NCI-H1694 (cell line): ENCODE results near the gene NKX2-1.
"Not testable (repeated sequence)": the region's sequence is repeated elsewhere in the genome, so short reads cannot be mapped to it uniquely, and the experiment has no call there.

ENCODE experiments used
- DNase-seq: peaks from one replicate; lab custom pipeline; 2025; lab: John Stamatoyannopoulos, UW

The NKX2-1 gene

DNA sequence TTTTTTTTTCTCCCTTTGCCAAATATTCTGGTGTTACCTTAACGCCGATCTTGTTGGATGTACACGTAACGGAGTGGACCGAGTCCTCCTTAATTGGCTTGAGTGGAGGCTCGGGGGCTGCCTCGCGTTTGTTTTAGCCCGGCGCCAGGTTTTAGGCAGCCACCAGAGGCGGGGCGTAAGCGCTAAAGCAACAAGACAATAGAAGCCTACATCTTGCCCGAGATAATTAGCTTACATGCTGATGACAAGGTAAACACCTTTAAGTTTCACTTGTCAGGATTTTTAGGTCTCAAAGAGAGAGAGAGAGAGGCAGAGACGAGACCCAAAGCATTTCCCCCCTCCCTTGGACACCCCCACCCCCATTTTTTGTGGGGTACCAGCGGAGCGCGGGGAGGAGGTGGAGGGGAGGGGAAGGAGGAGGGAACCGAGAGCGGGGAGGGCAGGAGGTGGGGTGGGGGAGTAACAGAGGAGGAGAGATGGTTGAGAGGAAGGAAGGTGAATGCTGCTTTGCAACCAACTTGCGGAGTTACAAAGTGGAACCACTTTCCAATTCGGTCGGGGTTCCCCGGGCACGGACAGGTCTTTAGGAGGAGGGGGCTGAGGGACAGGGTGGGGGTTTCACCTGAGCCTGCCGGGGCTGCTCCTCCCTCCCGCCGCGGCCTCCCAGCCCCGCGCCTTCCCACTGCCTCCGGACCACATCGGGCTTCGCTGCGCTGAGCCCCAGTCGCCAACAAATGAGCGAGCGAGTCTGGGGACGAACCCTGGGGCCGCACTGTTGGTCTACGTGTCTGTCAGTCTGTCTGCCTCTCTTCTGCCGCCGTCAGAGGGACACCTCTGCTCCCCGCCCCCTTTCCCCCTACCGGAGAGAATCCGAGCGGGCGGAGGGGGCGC, at the start of gene NKX2-1:
NKX2-1 (minus strand) TSS at position 802 of the 891 bp plus-strand sequence; CDS start at position 699, 103 bp downstream.
- DNase-seq, result peak; percentile 27

DNA sequence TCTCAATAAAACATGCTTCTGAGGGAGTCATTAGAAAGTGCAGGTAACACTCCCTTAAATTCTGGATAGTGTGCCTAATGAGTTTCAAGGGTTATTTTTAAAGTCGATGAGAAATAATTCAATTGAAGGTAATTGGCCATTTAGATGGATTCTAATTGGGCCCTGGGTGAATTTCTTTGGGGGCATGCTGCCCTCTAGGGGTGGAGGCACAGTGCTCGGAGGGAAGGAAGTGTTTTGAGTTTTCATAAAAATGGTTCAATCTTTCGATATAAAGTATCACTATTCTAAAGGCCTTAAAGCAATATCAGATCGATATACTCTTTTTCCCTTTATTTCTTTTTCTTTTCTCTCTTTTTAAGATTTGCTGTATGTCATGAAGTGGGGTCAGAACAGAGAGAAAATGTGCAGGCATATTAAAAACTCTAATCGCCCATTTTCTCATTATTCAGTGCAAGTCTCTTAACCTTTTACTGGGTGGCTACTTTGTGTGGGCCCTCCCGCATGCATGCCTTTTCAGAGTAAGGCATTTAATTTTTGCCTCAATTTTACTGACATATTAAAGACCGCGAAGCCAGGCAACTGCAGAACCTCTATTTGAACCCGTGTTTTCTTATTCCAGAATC, 36.9 kb upstream of the NKX2-1 start:
- peak; percentile 49 for DNase-seq

DNA sequence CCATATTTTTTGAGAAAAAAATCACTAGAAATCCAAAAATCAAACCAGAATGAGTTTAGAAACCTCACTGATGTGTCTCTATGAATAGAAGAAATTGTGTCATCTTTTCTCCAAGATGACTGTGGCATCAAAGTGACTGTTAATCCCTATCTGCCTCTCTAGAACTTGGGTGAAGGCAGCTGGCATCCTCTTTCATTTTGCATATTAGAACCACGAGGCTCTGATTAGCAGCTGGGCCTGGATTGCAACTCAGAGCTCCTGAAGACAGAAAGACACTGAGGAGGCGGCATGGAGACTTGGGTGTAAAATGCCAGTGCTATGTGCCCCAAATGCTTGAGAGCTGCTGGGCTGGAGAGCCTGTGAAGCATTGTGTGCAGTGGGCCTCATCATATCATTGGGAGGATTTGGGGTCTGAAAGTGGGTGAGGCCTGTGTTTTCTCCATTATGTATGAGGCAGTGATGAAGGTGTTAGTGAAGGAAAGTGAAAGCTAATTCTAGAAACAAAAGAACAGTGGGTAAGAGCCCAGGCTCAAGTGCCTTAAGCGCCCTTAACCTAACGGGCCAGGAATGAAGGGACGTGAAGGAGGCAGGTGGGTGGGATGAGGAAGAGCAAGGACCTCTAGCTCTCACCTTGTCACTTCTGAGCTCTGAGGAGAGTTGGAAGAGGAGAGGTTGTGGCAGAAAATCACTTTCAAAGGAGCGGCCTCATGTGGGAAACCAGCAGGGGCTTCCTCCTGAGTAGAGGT, 36.1 kb upstream of the NKX2-1 start:
- DNase-seq, result no peak

DNA sequence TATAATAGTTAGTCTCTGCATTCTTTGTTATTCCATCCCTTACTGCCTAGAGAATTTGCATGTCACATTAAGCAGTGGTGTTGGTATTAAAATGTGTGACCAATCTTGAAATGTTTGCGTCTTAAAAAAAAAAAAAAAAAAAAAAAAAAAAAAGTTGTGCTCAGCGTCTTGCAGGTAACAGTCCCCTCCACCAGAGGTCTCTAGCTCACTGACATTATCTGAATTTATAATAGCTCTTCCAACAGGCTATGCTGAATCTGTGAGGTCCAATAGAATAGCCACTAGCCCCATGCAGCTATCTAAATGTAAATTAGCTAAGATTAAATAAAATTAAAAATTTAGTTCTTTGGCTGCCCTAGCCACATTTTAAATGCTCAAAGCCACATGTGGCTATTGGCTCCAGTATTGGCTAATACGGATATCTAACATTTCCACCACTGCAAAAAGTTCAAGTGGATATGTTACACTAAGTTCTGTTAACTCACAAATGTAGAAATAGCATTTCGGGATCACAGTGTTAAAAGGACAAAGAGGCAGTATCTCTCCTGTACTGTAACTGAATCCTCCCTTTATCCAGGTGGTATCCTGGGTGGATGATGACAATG, 33.7 kb upstream of the NKX2-1 start:
- DNase-seq, result peak; percentile 8

DNA sequence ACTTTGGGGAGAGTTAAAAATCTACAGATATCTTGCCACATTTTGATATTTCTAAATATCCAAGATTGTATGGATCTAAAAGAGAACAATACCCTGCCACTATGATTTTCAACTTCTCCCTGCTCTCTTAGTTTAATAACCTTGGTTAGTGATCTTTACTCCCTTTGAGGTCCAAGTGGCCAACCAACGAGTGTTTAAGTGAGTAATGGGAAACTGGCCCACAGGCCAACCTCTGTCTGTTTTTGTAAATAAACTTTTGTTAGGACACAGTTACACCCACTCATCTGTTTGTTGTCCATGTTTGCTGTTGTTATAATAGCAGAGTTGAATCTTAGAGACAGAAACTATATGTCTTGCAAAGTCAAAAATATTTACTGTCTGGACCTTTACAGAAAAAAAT, 30.9 kb upstream of the NKX2-1 start:
- DNase-seq, result no peak

DNA sequence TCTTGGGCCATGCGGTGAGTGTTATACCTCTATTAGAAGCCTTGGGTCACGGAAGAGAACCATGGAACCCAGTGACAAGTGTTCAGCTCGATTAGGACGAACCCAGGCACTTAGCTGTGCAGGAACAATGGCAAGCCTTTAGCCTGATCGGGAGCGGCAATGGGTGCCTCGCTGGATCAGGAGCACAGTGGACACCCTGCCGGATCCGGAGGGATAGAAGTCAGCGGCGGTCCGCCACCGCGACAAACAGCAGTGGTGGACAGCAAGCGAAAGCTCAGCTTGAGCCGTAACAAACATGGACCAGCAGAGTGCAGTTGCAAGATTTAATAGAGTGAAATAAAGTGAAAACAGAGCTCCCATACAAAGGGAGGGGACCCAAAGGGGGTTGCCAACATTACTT, 24.2 kb upstream of the NKX2-1 start:
- DNase-seq, result not testable (repeated sequence)

DNA sequence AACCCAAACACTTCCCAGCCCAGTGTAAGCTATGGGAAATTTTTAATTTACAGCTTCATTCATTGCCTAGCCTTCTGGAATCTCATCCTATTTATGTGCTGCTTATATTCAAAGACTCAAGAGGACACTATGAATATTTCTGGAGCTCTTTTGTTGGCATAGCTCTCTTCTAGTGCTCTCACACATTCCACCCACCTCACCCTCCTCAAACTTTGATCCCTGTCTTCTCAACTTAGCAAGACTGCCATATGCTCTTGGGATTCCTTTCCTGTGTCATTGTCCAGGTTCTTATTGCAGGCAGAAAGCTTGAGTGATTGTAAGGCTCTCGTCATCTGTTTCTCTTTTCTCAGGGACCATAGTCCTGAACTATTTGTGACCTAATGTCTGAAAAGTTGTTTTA, 18.0 kb upstream of the NKX2-1 start:
- no peak for DNase-seq

DNA sequence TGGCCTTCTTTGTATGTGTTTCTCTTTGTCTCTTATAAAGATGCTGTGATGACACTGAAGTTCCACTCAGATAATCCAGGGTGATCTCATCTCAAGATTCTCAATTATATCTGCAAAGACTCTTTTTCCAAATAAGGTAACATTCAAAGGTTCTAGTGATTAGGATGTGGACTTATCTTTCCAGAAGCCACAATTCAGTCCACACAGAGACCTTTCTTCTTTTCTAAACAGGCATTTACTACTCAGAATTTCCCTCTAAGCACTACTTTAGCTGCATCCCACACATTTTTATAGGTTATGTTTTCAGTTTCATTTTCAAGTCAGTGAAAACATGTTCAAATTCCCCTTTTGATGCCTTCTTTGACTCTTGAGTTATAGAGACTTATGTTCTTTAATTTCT, 9.0 kb upstream of the NKX2-1 start:
- DNase-seq, result no peak

DNA sequence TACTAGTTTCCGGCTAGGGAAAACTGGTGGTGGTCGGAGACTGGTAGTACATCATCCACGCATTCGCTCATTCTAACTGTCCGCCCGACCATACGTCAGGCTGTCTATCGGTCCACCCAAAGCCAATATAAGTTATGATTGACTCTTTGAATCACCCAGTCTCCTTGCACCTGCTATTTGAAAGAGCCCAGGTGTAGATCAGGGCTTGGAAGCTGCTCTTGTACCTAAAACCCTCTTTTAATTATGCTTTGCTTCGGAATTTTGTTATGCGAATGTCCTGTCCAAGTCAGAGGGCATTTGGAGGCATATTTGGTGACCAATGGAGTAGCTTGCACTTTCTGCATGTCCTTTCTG, 5.7 kb upstream of the NKX2-1 start:
- DNase-seq, result no peak

DNA sequence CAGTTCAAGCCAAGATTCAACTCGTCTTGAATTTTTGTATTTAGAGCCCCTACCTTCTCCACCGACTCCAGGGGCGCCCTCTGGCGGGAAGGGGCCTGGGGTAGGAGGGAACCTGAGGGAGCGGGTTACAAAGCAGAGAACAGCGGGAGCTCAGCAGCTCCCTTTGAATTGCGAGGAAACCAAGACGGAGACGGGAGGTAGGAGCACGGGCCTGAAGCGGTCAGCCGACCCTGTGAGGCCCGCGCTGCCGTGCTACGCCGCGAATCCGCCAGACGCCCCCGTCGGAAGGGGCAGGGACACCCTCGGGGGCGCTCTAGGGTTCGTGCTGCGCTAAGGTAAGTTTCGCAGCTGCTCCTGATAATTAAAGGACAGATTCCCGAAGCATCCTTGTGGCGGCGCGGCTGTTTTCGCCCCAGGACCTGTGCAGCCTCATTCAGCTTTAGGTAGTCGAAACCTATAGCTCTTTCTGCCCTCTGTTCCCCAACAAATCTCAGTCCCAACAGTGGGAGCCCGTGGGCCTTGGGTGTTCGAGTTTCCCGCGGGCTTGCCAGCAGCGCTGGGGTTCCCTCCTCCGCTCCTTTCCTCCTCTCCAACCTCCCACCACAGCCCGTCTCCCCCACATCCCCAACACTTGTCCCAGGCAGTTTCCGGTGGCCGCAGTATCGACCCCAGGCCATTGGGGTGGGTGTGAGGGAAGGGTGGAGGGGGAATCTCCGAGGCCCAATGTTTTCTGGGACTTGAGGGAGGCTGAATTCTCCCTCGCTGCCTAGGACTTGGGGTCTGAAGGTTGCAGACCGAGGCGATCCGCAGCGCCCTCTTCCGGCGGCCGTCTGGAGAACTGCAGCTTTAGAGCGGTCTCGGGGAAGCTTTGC, 5.1 kb upstream of the NKX2-1 start:
- DNase-seq, result peak; percentile 79

DNA sequence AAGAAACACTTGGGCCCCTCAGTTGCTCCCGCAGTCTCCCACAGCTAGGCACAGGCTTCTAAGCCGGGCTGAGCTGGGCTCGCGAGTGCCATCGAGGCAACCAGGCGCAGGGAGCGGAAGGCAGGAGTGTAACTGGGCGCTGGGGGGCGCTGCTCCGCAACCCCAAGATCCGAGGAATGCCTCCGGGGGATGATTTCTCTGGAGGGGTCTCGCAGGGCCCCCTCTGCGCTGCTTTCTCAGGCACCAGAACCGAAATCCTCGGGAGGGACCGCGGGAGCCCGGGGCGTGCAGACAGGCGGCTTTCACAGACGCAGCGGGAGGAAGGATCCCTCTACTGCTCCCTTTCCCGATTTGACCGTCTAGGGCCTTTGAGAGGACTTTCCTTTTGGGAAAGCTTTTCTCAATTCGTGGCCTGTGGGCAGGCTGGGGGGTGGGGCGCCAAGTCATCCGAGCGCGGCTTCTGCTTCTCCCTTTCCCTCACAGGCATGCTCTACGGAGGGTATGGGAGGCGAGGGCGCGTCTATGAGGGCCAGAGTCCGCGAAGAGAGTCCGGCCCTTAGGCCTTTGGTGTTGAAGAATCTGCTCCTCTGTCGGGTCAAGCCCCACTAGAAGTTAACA, 4.3 kb upstream of the NKX2-1 start:
- DNase-seq, result no peak

DNA sequence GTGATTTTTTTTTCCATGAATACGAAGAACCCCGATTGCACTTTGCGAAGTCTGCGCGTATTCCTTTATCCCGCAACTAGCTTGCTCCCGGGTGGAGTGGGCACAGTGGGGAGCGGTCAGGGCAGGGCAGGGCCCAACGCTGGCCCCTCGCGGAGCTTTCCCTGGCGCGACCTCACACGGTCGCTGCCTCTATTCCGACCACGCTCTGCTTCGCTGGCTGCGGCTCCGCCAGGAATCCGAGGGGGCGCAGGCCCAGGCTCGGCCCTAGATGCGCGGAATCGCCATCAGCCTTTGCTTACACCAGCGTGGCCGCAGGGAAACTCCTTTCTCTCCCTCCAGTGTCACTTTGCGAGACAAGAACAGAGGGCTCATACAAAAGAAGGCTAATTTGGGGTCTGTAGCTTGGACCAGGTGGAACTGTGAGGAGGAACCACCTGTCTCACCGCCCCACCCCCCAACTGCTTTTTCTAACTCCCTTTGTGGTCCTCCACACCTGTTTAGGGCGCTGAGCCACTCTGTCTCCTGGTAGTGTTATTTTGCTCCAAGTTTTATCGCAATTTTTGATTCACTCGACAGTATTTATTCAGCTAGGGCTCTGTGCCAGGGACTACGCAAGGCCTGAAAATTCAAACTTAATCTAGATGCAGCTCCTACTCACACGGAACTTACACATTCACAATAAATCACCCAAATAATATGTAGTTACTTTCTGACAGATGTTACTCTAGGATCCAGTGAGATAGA, 3.1 kb upstream of the NKX2-1 start:
- no peak for DNase-seq

DNA sequence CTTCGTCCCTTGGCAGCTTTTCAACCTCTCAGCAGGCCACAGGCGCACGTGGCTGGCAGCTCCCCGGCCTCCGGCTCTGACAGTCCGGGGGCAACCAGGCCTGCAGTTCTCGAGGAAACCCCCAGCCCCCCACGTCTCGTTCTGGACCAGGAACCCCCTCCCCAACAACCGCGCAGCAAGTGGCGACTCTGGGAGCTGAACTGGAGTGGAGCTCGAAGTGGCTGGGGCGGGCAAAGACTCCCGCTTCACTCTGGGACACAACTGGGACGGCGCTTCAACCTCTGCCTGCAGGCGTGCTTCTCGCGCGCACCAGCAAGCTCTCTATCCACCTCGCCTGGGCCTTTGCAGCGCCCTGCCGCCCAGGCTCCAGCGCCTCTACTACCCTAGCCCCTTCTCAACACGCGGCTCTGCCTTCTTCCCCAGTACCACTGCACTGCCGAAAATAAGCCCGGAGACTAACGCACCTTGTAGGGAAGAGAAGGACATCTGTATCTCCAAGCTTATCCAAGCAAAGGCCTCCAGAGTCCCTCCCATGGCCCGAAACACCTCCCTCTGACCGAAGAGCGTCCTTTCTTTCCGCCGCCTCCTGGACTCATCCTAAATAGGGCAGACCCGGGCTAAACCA, 2.4 kb upstream of the NKX2-1 start:
- no peak for DNase-seq

DNA sequence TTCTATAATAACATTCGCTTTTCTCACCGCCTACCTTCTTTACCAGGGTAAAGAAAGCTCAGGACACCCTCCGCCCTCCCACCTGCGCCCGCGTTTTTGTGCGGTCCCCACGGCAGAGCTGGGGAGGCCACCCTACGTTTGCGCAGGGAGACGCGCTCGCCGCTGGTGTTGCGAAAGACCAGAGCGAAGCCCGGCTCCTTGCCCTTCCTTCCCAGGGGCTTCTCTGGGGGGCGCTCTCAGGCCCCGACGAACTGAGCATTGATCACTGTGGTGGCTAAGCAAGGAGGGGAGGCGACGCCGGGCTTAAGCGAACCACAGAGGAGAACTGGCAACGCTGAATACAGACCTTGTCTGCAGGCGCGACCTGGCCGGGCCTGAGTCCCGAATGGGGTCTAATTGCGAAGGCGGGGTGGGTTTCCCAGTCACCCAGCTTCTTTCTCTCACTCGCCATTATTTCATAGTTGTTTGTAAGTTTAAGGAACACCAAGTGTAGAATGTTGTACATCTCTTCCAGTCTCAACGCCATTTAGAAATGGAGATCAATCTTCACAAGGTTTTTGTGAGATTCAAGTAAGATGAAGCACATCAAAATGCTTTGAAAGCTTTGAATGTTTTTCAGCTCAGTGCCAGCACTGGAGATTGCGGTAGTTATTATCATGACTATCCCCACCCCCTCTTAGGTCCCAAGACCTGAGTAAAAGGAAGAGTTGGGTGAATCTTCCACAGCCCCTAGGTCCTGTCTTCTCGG, 1.7 kb upstream of the NKX2-1 start:
- no peak for DNase-seq

DNA sequence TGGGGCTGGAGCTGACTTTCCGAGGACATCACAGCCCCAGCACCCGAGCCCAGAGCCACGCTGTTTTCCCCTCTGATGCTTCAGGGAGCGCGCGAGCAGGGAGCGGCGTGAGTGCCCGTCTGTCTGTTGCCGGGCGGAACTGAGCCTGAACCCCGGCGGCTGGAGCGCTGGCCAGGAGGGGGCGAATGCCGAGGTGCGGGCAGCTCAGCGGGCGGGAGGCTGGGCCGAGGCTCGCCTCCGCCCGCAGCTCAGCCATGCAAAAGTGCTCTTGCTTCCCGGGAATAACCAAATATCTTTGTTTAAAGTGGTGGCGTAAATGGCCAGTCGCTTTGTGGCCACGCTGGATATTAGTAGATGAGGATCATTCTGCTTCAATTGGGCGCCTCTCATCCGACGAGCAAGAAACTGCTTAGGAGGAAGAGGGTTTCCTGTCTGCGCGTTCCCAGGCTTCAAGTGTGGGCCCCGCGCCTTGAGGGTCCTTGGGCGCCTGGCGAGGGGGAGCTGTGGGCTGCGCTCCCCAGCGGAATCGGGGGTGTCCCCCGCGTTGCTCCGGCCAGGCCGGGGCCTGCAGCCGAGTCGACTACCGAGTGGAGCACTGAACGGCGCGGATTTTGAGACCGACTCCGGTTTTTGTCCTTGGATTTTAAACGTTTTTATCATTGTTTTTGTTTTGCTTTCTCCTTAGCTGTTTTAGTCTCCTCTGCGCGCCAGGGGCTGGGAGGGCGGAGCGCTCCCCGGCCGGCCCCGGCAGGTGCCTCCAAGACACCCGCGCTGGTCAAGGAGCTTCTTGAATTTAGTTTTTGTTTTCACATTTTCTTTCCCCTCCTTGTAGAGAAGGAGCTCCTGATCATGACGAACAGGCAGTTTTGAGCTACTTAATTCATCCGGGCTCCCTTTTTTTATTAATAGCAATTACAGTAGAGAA, 831 bp upstream of the NKX2-1 start:
- peak; percentile 35 for DNase-seq

DNA sequence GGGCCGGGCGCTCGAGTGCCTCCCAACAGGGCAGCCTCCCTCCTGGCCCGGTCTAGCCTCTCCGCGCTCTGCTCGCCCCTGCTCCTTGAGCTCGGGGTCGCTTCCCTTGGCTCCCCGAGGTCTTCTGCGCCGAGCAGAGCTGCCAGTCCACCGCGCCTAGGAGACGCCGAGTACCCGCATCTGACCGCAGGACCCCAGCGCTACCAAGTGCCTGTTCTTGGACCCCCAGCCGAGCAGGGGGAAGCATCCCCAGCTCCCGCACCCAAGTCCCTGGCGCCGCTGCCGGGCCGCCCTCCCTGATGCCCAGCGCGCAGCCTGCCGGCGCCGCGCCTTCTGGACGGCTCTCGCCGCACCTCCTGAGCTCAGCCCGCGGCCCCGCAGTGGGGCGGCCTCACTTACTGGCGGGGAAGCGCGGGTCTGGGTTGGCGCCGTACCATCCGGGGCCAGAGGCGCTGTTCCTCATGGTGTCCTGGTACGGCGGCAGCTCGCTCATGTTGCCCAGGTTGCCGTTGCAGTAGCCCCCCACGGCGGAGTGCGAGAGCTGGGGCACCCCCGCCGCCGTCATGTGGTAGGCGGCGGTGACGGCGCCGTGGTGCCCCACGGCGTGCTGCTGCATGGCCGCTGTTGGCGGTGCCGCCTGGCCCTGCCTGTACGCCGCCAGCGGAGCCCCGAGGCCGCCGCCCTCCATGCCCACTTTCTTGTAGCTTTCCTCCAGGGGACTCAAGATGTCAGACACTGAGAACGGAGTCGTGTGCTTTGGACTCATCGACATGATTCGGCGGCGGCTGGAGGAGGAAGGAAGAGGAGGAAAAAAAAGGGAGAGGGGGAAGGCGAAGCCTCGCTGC, 1.2 kb downstream of the NKX2-1 start:
- DNase-seq, result no peak

DNA sequence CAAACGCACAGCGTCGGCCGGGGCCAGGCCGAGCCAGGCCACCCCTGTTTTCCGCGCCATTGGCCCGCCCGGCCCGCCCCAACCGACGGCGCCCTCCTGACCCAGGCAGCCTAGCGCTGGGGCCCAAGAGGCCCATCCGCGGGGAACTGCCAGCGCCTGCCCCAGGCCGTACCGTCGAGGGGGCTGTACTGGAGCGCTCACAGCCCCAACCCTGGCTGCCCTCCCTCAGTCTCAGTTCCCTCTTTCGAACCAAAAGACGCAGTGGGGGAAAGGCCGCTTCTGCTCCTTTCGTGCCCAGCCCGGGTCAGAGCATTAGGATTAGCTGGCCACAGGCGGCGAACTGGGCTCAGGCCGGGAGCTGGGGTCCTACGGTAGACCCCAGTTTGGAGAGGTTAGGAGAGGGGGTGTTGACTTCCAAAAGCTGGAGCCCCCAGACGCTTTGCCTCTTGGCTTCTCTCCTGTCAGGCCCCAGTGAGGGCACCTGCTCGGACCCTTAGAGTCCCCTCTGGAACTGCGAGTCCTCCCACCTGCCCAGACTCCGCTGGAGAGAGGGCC, 1.9 kb downstream of the NKX2-1 start:
- DNase-seq, result no peak
